ENCODE data around the gene CTNNA3. TPM values are rescaled to one million over a fixed set of nuclear protein-coding genes. Genes with fewer than 3 reads are reported as not detected.

The CTNNA3 gene
- total and polyA plus RNA-seq, 2 of the 4 experiments (the other 2 are of a cell fraction): 0.19 to 0.90 TPM

DNA sequence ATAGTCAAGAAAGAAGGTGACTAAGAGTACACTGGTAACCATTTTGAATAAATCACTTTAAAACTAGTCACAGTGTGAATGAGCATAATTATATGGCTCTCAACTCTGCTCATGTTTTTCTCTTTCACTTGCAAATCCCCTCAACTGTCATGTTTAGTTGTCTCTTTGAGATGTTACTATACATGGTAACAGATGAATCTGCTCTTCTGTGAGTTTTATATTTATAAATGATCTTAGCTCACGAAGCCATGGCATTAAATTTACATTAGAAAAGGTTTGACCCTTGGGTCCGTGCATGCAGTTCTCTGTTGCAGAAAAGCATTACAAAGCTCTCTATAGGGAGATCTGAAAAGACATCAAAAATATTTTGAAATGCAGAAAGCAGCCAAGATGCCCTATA, 803.1 kb downstream of the CTNNA3 start:
- Histone ChIP-seq H3K56ac (ENCODE audit: extremely low read depth, insufficient read depth, low read length) (no peak overlapping the region), H2AFZ (replicated peaks; ENCODE audit: low read length, poor library complexity) (no peak overlapping the region), H3K4me1 (ENCODE audit: control insufficient read depth, insufficient read depth, low read length) (no peaks in the 10 kb centered on the region), H3K4me3 (ENCODE audit: insufficient read depth, low read depth, low read length) (no peak overlapping the region), H2BK120ac (ENCODE audit: low read depth, low read length) (no peak overlapping the region), H3K27me3 (ENCODE audit: control insufficient read depth, insufficient read depth, low read length) (no peaks in the 10 kb centered on the region), H4K5ac (ENCODE audit: low read depth, low read length) (no peak overlapping the region), H4K8ac (ENCODE audit: low read depth in 2 of 2, low read length in 2 of 2) (no peak overlapping the region), H2BK20ac (ENCODE audit: low read depth, low read length) (no peak overlapping the region), H3K4me2 (ENCODE audit: low read depth, low read length) (no peak overlapping the region), H2BK5ac (ENCODE audit: low read depth, low read length, poor library complexity, severe bottlenecking) (no peak overlapping the region), H3K9ac (ENCODE audit: low read depth, low read length) (no peak overlapping the region), H3K4ac (ENCODE audit: low read depth, low read length) (no peak overlapping the region), H2BK15ac (ENCODE audit: low read depth, low read length) (no peak overlapping the region), H4K91ac (ENCODE audit: insufficient read depth, low read depth, low read length) (no peak overlapping the region), H2AK5ac (ENCODE audit: low read depth, low read length) (no peak overlapping the region), H3K18ac (ENCODE audit: low read depth, low read length) (no peak overlapping the region), H3K9me3 (ENCODE audit: control insufficient read depth, insufficient read depth, low read length) (peaks cover 3% of the 10 kb centered on the region; the same call in 1 of the 2 replicates), H3K14ac (replicated peaks; ENCODE audit: low read depth, low read length) (no peak overlapping the region), H3K79me1 (ENCODE audit: low read depth in 1 of 2, low read length in 2 of 2) (no peaks in the 10 kb centered on the region), H3K27ac (ENCODE audit: insufficient read depth, low read length) (no peak overlapping the region), H2AK9ac (replicated peaks; ENCODE audit: low read depth, low read length, poor library complexity) (no peak overlapping the region), H3K9me1 (ENCODE audit: insufficient read depth, low read length) (no peaks in the 10 kb centered on the region), H3K36me3 (ENCODE audit: control insufficient read depth, insufficient read depth, low read length) (no peaks in the 10 kb centered on the region), H3K23ac (ENCODE audit: low read depth, low read length) (no peak overlapping the region), H4K20me1 (ENCODE audit: insufficient read depth, low read length) (no peaks in the 10 kb centered on the region)
- TF ChIP-seq, protein P1, sequence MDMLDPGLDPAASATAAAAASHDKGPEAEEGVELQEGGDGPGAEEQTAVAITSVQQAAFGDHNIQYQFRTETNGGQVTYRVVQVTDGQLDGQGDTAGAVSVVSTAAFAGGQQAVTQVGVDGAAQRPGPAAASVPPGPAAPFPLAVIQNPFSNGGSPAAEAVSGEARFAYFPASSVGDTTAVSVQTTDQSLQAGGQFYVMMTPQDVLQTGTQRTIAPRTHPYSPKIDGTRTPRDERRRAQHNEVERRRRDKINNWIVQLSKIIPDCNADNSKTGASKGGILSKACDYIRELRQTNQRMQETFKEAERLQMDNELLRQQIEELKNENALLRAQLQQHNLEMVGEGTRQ (IDR thresholded peaks at IDR 0.05; ENCODE audit: low read depth, low read length): no peak
- TF ChIP-seq MAZ (IDR thresholded peaks at IDR 0.05; ENCODE audit: borderline replicate concordance, low read depth, low read length) (no peak), NFE2L2 (IDR thresholded peaks at IDR 0.05; ENCODE audit: low read depth, low read length) (no peak), CHD1 (IDR thresholded peaks at IDR 0.05; ENCODE audit: low read depth, low read length) (no peak), RFX5 (IDR thresholded peaks at IDR 0.05; ENCODE audit: low read depth, low read length) (no peak), MAFK (IDR thresholded peaks at IDR 0.05; ENCODE audit: low read depth, low read length) (no peak), BHLHE40 (IDR thresholded peaks at IDR 0.05; ENCODE audit: low read depth, low read length) (no peak), FOS (IDR thresholded peaks at IDR 0.05; ENCODE audit: low read depth, low read length) (no peak), RAD21 (IDR thresholded peaks at IDR 0.05; ENCODE audit: low read length) (no peak), MXI1 (IDR thresholded peaks at IDR 0.05; ENCODE audit: borderline replicate concordance, low read depth, low read length) (no peak), SMC3 (IDR thresholded peaks at IDR 0.05; ENCODE audit: low read depth, low read length) (no peak)
- TF ChIP-seq, protein P2, sequence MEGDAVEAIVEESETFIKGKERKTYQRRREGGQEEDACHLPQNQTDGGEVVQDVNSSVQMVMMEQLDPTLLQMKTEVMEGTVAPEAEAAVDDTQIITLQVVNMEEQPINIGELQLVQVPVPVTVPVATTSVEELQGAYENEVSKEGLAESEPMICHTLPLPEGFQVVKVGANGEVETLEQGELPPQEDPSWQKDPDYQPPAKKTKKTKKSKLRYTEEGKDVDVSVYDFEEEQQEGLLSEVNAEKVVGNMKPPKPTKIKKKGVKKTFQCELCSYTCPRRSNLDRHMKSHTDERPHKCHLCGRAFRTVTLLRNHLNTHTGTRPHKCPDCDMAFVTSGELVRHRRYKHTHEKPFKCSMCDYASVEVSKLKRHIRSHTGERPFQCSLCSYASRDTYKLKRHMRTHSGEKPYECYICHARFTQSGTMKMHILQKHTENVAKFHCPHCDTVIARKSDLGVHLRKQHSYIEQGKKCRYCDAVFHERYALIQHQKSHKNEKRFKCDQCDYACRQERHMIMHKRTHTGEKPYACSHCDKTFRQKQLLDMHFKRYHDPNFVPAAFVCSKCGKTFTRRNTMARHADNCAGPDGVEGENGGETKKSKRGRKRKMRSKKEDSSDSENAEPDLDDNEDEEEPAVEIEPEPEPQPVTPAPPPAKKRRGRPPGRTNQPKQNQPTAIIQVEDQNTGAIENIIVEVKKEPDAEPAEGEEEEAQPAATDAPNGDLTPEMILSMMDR (conservative IDR thresholded peaks at IDR 0.05; ENCODE audit: low read depth, low read length): no peak
- ChIA-PET POLR2A (ENCODE audit: unreplicated experiment) (interaction anchor here (0.6 kb wide), 1 partner anchor 75 kb away, joined by 3 read pairs; no protein-coding TSS in a partner anchor), CTCF (no interaction called here)
- no peak for ATAC-seq (ENCODE audit: low read depth)
- DNase-seq: no peak
- dilution Hi-C loops (cut with HindIII; ENCODE audit: low sequenced_read_pairs, unreplicated experiment) (no loop called here), in situ Hi-C loops (cut with MboI; ENCODE audit: low sequenced_read_pairs) (no loop called here), intact Hi-C loops (cut with micrococcal nuclease) (no loop called here)
- BruUV-seq (replicated peaks): no TSS peak
- WGBS, 2 experiments (ENCODE audit: extremely low coverage in 2 of 2, insufficient read length in 1 of 2): no CpG with 5 or more reads among the region's 2 CpGs
